Measurements from ENCODE around the gene GOLGA6C.
"Not testable (repeated sequence)": the region's sequence is repeated elsewhere in the genome, so short reads cannot be mapped to it uniquely, and the experiment has no call there.

GRCh38 chr15:75300026-75300425, 41.9 kb downstream of the GOLGA6C start:
- not testable (repeated sequence) for TF ChIP-seq TAF1 (conservative IDR thresholded peaks at IDR 0.05); CTCF (IDR thresholded peaks at IDR 0.05; ENCODE audit: low read depth, low read length, missing input control); EGR1 (IDR thresholded peaks at IDR 0.05; ENCODE audit: low read depth in 2 of 2); ATF3 (IDR thresholded peaks at IDR 0.05); MAX (IDR thresholded peaks at IDR 0.05); ZBTB33 (IDR thresholded peaks at IDR 0.05); FOXA1 (IDR thresholded peaks at IDR 0.05); YY1 (IDR thresholded peaks at IDR 0.05); REST (IDR thresholded peaks at IDR 0.05); RAD21 (IDR thresholded peaks at IDR 0.05); RXRA (IDR thresholded peaks at IDR 0.05); HNF4A (conservative IDR thresholded peaks at IDR 0.05); FOXA2 (IDR thresholded peaks at IDR 0.05)

All from liver (tissue), 3 donors.